Upper lobe of right lung (tissue), 1 donor: ENCODE measurements around the gene OIP5. TPM values are rescaled to one million over a fixed set of nuclear protein-coding genes. Genes with fewer than 3 reads are reported as not detected.
"Not testable (repeated sequence)": the region's sequence is repeated elsewhere in the genome, so short reads cannot be mapped to it uniquely, and the experiment has no call there.

Source experiments
- ATAC-seq: fragments of 200-7000 bp; cut with Tn5 transposase; one replicate; pipeline ENCODE4 v1.9.1; 2020; ENCODE audit warnings: mild to moderate bottlenecking, moderate library complexity
- DNase-seq: peaks from one replicate; pipeline ENCODE4 v3.0.0-alpha.2; 2020
- H3K27ac ChIP-seq: fragments of 200-600 bp; one replicate; pipeline ENCODE4 v1.8.0; 2022
- H3K27me3 ChIP-seq: fragments of 200-600 bp; one replicate; pipeline ENCODE4 v1.8.0; 2022; ENCODE audit warnings: mild to moderate bottlenecking
- H3K36me3 ChIP-seq: fragments of 200-600 bp; one replicate; pipeline ENCODE4 v1.8.0; 2022
- H3K4me1 ChIP-seq: fragments of 200-600 bp; one replicate; pipeline ENCODE4 v1.8.0; 2022
- H3K4me3 ChIP-seq: fragments of 200-600 bp; one replicate; pipeline ENCODE4 v1.8.0; 2022; ENCODE audit warnings: mild to moderate bottlenecking
- H3K9me3 ChIP-seq: fragments of 200-600 bp; one replicate; pipeline ENCODE4 v1.8.0; 2022
- CTCF ChIP-seq: fragments of 200-600 bp; IDR thresholded peaks from one replicate; pipeline ENCODE4 v1.8.0; 2022; ENCODE audit warnings: antibody characterized with exemption
- intact Hi-C: fragments of 100-400 bp; cut with DNase I; formaldehyde crosslinking; loops from one replicate; pipeline ENCODE4 v1.11.0; 2022
- total RNA-seq: library from RNA; stranded (reverse); fragmentation: NEBNext Ultra II Directional; extraction: Animal tissue kit (Norgen Biotek cat#: 25700); gene quantifications from one replicate; pipeline ENCODE4 v1.2.1, GENCODE V29; 2021
- donor health status: DM: no; HTN: yes; CAD: no; lungs with severe emphysema.

The OIP5 gene
- total RNA-seq, 1 donor from 2014 or later = 0.55 TPM

GRCh38 chr15:41323611-41324010 is 8.8 kb downstream of the OIP5 start:
- no peak for TF ChIP-seq CTCF
- H3K4me3 ChIP-seq = no peak overlapping the region
- DNase-seq (no peak), ATAC-seq (no peak)
- no peaks in the 10 kb centered on the region for H3K36me3 ChIP-seq
- no peaks in the 10 kb centered on the region for H3K4me1 ChIP-seq
- intact Hi-C loops = no loop called here
- H3K9me3 ChIP-seq = no peaks in the 10 kb centered on the region
- H3K27me3 ChIP-seq = no peaks in the 10 kb centered on the region
- no peak overlapping the region for H3K27ac ChIP-seq

GRCh38 chr15:41320805-41321330 is 11.5 kb downstream of the OIP5 start:
- H3K9me3 ChIP-seq, intact Hi-C loops, H3K36me3 ChIP-seq, DNase-seq, H3K4me3 ChIP-seq, ATAC-seq, H3K27me3 ChIP-seq, H3K4me1 ChIP-seq, H3K27ac ChIP-seq: not testable (repeated sequence)

GRCh38 chr15:41309226-41309905 is 23.0 kb downstream of the OIP5 start:
- no peak for TF ChIP-seq CTCF
- Histone ChIP-seq H3K9me3 (no peaks in the 10 kb centered on the region), H3K36me3 (peaks cover 5% of the 10 kb centered on the region), H3K4me1 (no peaks in the 10 kb centered on the region), H3K4me3 (no peak overlapping the region), H3K27ac (no peak overlapping the region), H3K27me3 (no peaks in the 10 kb centered on the region)
- DNase-seq (no peak), ATAC-seq (no peak)
- intact Hi-C loops = no loop called here

GRCh38 chr15:41307679-41308078 is 24.7 kb downstream of the OIP5 start:
- DNase-seq (no peak), ATAC-seq (no peak)
- Histone ChIP-seq H3K27me3 (no peaks in the 10 kb centered on the region), H3K27ac (no peak overlapping the region), H3K4me1 (no peaks in the 10 kb centered on the region), H3K4me3 (no peak overlapping the region), H3K9me3 (no peaks in the 10 kb centered on the region), H3K36me3 (peaks cover 5% of the 10 kb centered on the region)
- no peak for TF ChIP-seq CTCF
- intact Hi-C loops = no loop called here

- Histone ChIP-seq H3K36me3 (peaks cover 14% of the 10 kb centered on the region), H3K9me3 (no peaks in the 10 kb centered on the region), H3K4me3 (no peak overlapping the region), H3K27me3 (no peaks in the 10 kb centered on the region), H3K4me1 (no peaks in the 10 kb centered on the region), H3K27ac (no peak overlapping the region)
- DNase-seq = no peak
- no peak for ATAC-seq
- TF ChIP-seq CTCF = no peak
- intact Hi-C loops = no loop called here
These were observed 28.1 kb downstream of the OIP5 start for GRCh38 chr15:41304149-41304770.

- no peak for ATAC-seq
- H3K4me3 ChIP-seq = no peak overlapping the region
- H3K4me1 ChIP-seq = no peaks in the 10 kb centered on the region
- H3K27me3 ChIP-seq = no peaks in the 10 kb centered on the region
- no peaks in the 10 kb centered on the region for H3K9me3 ChIP-seq
- no peak for TF ChIP-seq CTCF
- peaks cover 38% of the 10 kb centered on the region for H3K36me3 ChIP-seq
- intact Hi-C loops = no loop called here
- no peak for DNase-seq
- no peak overlapping the region for H3K27ac ChIP-seq
These were observed 30.8 kb downstream of the OIP5 start for GRCh38 chr15:41301587-41301986.

- DNase-seq, H3K9me3 ChIP-seq, H3K4me1 ChIP-seq, ATAC-seq, H3K4me3 ChIP-seq, intact Hi-C loops, H3K27ac ChIP-seq, H3K27me3 ChIP-seq: not testable (repeated sequence)
- peaks cover 38% of the 10 kb centered on the region for H3K36me3 ChIP-seq
These were observed 31.3 kb downstream of the OIP5 start for GRCh38 chr15:41301139-41301538.
